ENCODE measurements around the gene OR51Q1. TPM values are rescaled to one million over a fixed set of nuclear protein-coding genes. Genes with fewer than 3 reads are reported as not detected.

OR51Q1 gene
- total RNA-seq, result not detected

GRCh38 chr11:5421811-5422210 is at the start of gene OR51Q1:
Gene OR51Q1 (plus strand): TSS chr11:5422111. CDS start chr11:5422201, 90 bp downstream.
- DNase-seq, result no peak

GRCh38 chr11:5380740-5381342 is 41.1 kb upstream of the OR51Q1 start:
- no peak for DNase-seq

GRCh38 chr11:5383576-5383975 is 38.3 kb upstream of the OR51Q1 start, which contains the start of gene OR51M1:
Gene OR51M1 (plus strand): TSS chr11:5383812. CDS start chr11:5389399, 5,587 bp downstream.
- DNase-seq, result no peak

GRCh38 chr11:5384335-5384734 is 37.6 kb upstream of the OR51Q1 start:
- no peak for DNase-seq

GRCh38 chr11:5390210-5390609 is 31.7 kb upstream of the OR51Q1 start:
- no peak for DNase-seq

- DNase-seq, result no peak
Measured at GRCh38 chr11:5394091-5394490, 27.8 kb upstream of the OR51Q1 start.

- DNase-seq, result no peak
Measured at GRCh38 chr11:5398936-5399335, 23.0 kb upstream of the OR51Q1 start.

- no peak for DNase-seq
Measured at GRCh38 chr11:5405173-5405572, 16.7 kb upstream of the OR51Q1 start.

- no peak for DNase-seq
Measured at GRCh38 chr11:5420993-5421392, 918 bp upstream of the OR51Q1 start.

- DNase-seq, result no peak
Measured at GRCh38 chr11:5423131-5423530, 1.2 kb downstream of the OR51Q1 start.

- DNase-seq, result no peak
Measured at GRCh38 chr11:5441414-5441813, 19.5 kb downstream of the OR51Q1 start, which contains the start of gene OR51I1. Gene OR51I1 (minus strand): TSS chr11:5441514. CDS start chr11:5441514, 0 bp downstream.

GRCh38 chr11:5443835-5444393 is 22.0 kb downstream of the OR51Q1 start:
- DNase-seq, result no peak

GRCh38 chr11:5449023-5449422 is 27.1 kb downstream of the OR51Q1 start, which contains the start of gene OR51I2:
Gene OR51I2 (plus strand): TSS chr11:5449323. CDS start chr11:5453489, 4,166 bp downstream.
- DNase-seq, result no peak

- no peak for DNase-seq
Measured at GRCh38 chr11:5449432-5449831, 27.5 kb downstream of the OR51Q1 start.

- no peak for DNase-seq
Measured at GRCh38 chr11:5460983-5461621, 39.2 kb downstream of the OR51Q1 start.

- DNase-seq, result no peak
Measured at GRCh38 chr11:5467527-5467926, 45.6 kb downstream of the OR51Q1 start.

Other genes starting within 250 kb of the OR51Q1 start
- gene OR51V1, start 221.4 kb upstream of the OR51Q1 start, total RNA-seq, result not detected
- gene HBB, start 195.0 kb upstream of the OR51Q1 start, total RNA-seq, result 441 TPM
- not detected for gene HBD, start 187.6 kb upstream of the OR51Q1 start, total RNA-seq
- gene HBG1, start 172.3 kb upstream of the OR51Q1 start, total RNA-seq, result 28.5 TPM
- 1,921 TPM for gene HBG2, start 167.3 kb upstream of the OR51Q1 start, total RNA-seq
- 3.6 TPM for gene HBE1, start 152.2 kb upstream of the OR51Q1 start, total RNA-seq
- gene OR51B4, start 120.2 kb upstream of the OR51Q1 start, total RNA-seq, result 0.31 TPM
- 0.78 TPM for gene OR51B2, start 97.8 kb upstream of the OR51Q1 start, total RNA-seq
- gene OR51B5, start 78.6 kb upstream of the OR51Q1 start, total RNA-seq, result 0.47 TPM
- not detected for gene OR51B6, start 70.6 kb upstream of the OR51Q1 start, total RNA-seq
- gene OR51M1, start 38.3 kb upstream of the OR51Q1 start, total RNA-seq, result not detected
- gene OR51I1, start 19.4 kb downstream of the OR51Q1 start, total RNA-seq, result not detected
- gene OR51I2, start 27.2 kb downstream of the OR51Q1 start, total RNA-seq, result not detected
- not detected for gene OR52D1, start 66.6 kb downstream of the OR51Q1 start, total RNA-seq
- not detected for gene UBQLN3, start 87.8 kb downstream of the OR51Q1 start, total RNA-seq
- gene UBQLNL, start 94.6 kb downstream of the OR51Q1 start, total RNA-seq, result not detected
- 0.47 TPM for gene OR52H1, start 126.4 kb downstream of the OR51Q1 start, total RNA-seq
- not detected for gene OR52B6, start 158.8 kb downstream of the OR51Q1 start, total RNA-seq
- gene TRIM6, start 174.5 kb downstream of the OR51Q1 start, total RNA-seq, result 0.62 TPM
- 2.8 TPM for gene TRIM34, start 202.9 kb downstream of the OR51Q1 start, total RNA-seq

Measured in occipital lobe (tissue), 2 donors.